ENCODE data around the gene TFG.

The TFG gene

DNA sequence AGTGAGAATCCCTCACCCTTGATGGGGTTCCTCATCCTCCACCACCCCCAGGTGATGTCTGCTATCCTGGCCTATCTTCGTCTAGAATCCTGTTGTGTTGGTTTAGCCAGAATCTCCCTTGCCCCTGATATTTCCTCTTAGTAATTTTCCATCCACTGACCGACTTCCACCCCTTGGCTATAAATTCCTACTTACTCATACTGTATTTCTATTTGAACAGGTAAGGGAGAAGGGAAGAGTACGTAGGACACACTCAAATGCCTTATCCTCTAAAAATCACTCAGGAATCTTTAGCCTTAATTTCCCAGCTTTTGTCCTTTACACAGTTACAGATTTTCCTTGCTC lies 678 bp upstream of the TFG start:
- DNase-seq = no peak

DNA sequence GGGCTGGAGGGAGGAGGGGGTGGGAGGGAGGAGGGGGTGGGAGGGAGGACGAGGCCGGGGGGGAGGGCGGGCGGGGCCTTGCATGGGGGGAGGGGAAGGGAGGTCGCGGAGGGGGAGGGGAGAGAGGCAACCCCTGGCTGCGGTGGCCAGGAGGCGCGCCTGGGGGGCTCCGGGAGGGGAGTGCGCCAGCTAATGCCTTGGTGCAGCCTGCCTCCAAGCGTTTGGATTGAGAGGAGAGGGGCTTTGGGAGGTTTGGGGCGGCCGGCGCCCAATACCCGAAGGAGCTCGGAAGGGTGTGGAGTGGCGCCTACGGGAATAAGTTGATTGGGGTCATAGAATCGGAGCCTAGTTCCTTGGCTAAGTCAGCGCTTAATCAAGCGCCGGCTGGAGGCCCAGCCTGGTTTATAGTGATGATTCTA lies 557 bp downstream of the TFG start:
- peak in 3 of 5 experiments; percentile 21 to 43 (median 25) for DNase-seq

DNA sequence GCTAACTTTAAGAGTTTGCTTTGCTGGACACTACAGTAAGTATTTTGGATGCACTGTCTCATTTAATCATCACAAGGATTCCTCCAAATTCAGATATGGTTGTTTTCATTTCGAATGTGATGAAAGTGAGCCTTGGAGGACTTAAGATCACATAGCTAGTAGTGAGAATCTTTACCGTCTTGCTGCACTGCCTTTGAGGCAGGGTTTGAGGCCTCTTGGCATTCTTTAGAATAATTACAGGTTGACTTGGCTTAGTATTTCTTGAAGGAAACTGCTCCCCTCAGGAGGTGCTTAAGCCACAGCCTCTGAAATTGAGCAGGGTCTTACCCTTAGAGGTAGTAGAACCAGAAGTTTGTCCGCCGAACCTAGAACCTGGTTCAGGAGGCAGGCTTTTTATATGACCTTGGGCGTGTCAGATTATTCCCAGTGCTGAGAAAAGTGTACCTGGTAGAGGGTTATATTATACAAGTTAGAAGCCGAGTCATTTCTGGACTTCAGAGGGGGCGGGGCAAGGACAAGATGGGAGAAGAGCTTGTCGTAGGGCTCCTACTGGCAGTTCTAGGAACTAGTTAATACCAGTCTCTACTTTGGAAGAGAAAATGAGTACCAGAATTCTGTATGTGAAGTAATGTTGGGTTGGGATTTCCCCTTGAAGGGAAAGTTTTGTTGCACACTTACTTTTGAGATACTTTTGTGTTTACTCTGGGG lies 1.1 kb downstream of the TFG start:
- peak in 4 of 5 experiments; percentile 25 to 88 (median 52) for DNase-seq

DNA sequence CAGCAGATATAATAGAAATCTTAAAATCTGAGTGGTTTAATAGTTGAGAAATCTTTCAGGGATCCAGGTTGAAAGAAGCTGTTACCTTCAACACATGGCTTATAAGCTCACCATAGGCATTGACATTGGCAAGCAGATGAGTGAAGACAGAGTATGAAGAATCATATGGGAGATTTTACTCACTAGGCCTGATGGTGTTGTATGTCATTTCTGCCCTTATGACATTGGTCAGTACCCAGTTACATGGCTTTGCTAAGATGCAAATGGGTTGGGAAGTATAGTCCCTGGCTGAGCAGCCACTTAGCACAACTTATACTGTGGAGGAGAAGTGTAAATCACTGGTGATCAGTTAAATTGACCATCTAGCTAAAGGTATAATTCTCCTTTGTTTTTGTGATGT lies 5.9 kb downstream of the TFG start:
- no peak for DNase-seq

DNA sequence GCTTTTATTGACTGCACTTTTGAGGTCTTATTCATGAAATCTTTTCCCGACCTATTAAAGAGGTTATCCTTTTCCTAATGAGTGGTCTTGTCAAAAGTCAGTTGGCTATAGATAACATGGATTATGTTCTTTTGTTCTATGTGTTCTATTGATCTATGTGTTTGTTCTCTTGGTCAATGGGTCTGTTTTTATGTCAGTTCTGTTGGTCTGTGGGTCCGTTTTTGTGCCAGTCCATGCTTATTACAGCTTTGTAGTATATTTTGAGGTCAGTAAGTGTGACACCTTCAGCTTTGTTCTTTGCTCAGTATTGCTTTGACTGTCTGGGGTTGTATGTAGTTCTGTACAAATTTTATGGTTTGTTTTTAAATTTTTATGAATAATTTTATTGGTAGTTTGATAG lies 7.8 kb downstream of the TFG start:
- no peak for DNase-seq

DNA sequence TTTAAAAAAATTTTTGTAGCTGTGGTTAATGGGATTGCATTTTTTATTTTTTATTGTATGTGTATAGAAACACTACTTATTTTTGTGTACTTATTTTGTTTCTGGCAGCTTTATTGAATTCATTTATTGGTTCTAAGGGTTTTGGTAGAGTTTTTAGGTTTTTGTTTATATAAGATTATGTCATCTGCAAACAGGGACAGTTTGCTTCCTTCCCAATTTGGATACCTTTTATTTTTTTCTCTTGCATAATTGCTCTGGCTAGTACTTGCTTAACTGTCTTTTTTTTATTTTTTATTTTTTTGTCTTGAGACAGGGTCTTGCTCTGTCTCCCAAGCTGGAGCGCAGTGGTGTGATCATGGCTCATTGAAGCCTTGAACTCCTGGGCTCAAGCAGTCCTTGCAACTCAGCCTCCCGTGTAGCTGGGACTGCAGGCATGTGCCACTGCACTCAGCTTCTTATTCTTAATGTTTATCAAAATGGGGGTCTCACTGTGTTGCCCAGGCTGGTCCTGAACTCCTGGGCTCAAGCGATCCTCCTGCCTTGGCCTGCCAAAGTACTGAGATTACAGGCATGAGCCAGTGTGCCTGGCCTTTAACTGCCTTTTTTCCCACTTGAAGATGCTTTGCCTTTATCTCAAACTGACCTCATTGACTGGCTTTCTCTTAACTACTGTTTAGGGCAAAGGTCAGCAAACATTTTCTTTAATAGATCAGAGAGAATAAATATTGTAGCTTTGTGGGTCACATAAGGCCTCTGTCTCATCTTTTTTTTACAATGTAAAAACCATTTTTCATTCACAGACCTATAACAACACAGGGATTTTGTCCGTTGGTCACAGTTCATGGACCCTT lies 8.6 kb downstream of the TFG start:
- DNase-seq = no peak

DNA sequence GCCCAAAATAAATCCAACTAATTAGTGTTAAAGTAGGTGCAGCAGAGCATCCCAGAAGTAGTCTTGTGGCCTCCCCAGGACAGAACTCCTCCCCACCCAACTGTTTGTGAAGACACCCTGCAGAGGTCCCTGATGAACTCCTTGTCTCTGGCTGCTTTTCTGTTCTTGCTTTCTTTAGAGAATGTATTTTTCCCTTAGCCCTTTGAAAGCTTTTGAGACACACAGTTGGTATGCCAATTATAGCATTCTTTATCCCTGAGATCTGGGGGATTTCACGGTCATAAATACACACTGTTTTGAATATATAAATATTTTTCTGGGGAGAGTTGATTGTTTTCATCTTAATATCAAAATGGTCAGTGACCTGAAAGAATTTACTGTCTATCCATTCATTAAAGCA lies 9.8 kb downstream of the TFG start:
- no peak for DNase-seq

DNA sequence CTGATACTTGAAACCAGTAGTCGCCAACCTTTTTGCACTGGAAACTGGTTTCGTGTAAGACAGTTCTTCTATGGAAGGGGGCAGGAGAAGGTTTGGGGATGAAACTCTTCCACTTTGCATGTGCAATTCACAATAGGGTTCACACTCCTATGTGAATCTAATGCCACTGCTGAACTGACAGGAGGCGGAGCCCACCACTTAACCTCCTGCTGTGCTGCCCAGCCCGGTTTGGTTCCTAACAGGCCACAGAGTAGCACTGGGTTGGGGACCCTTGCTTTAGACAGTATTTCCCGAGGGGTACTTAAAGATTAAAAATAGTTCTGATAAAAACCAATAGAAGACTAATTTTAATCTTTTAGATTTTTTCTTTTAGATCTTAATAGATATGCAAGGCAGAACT lies 11.1 kb downstream of the TFG start:
- no peak for DNase-seq

DNA sequence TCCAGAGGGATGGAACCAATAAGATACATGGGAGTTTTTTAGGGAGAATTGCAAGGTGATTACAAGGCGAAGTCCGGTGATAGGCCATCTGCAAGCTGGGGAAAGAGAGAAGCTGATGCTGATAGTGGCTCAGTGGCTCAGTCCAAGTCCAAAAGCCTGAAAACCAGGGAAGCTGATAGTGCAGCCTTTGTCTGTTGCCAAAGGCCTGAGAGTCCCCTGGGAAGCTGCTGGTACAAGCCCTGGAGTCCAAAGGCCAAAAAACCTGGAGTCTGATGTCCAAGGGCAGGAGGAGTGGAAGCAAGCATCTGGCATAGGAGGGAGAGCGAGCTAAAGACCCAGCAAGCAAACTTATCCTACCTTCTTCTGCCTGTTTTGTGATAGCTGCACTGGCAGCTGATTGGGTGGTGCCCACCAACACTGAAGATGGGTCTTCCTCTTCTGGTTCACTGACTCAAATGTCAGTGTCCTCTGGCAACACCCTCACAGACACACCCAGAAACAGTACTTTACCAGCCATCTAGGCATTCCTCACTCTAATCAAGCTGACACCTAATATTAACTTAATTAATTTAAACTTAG lies 16.7 kb downstream of the TFG start:
- no peak for DNase-seq

DNA sequence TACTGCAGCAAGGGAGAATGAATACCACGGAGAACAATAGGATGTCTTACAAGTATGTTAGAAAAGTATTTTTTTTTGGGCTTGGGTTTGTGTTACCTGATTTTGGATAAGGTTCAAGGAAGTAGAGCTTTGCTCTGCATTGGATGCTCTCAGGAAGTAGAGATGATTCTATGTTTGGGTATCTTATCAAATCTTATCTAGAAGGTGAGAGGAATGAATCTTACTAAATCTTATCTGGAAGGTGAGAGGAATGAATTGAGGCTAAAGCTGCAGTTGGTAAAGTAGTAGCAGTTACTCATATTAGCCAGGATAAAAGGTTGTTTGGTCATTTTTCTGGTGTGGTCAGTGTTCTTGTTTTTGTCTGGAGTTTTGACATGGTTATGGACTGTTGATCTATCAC lies 17.4 kb downstream of the TFG start:
- DNase-seq = peak in 1 of 5 experiments; percentile 19

DNA sequence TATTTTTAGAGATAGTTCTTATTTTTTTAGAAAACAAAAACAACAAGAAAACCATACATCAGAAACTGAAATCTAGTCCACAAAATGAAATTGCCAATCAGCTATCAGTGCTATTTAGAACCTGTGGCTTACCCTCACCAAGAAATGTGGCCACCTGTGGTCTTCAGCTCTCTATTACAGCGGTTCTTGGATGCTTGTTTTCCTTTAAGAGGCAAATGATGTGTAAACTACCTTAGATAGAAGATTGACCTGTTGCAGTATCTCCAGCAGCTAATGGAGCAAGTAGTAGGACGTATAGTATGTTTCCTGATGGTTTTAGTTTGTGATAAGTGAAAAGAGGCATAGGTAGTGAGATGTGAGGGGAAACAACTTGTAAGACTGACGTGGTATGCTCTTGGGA lies 21.2 kb downstream of the TFG start:
- DNase-seq = peak in 1 of 5 experiments; percentile 18

DNA sequence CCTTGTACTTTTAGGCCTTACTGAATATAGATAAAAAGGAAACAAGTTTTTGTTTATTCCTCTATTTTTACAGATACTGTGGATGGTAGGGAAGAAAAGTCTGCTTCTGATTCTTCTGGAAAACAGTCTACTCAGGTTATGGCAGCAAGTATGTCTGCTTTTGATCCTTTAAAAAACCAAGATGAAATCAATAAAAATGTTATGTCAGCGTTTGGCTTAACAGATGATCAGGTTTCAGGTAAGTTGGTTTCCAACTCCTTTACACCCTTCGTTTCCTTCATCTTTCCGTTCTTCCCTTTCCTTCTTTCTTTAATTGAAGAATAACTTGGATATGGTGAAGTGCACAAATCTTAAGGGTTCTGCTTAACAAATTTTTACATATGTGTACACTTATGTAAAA lies 23.1 kb downstream of the TFG start:
- DNase-seq = no peak

DNA sequence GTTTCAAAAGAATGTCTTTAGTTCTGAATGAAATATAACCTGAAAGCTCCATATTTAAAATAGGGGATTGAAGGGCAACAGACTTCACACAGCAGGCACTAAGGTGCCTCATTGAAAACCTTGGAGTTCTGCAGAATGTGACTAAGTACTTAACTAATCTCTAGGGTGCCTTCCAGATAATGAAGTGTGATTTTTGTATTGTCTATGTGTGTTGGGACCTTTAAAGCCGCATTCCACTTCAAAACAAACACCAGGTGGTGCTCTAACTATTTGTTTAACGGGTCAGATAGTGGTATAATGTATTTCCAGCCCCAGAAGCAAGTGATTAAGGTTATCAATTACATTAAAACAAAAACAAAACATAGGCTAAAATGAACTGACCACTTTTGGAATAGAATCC lies 28.0 kb downstream of the TFG start:
- DNase-seq = peak in 1 of 5 experiments; percentile 23

DNA sequence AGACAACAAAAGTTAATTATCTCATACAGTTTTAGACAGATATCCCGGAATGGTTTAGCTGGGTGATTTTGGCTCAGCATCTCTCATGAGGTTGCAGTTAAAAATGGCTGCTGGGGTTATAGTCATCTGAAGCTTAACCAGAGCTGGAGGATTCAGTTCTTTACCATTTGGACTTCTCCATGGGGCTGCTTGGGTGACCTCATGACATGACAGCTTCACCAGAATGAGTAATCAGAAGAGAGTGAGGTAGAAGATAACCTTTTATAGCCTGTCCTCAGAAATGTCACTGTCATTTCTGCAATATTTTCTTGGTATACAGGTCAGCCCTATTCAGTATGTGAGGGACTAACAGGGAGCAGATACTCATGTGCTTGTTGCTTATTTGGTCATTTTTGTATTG lies 30.9 kb downstream of the TFG start:
- DNase-seq = peak in 1 of 5 experiments; percentile 10

DNA sequence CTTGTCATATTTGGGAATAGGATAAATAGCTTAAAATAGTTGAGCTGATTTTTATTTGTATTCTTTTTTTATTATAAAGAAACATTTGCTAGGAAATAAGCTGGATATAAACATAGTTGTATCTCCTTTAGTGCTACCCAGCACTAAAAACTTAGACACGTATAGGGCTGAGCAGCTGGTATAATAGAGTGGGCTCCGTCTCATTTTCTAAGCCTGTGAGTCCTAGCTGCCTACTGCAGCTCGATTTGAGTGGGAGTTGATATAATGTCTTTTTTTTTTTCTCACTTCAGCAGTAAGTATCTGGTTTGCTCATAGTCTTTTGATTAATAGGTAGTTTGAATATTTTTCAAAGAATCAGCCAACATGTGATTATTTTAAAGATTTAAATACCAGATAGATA lies 34.2 kb downstream of the TFG start:
- no peak for DNase-seq

DNA sequence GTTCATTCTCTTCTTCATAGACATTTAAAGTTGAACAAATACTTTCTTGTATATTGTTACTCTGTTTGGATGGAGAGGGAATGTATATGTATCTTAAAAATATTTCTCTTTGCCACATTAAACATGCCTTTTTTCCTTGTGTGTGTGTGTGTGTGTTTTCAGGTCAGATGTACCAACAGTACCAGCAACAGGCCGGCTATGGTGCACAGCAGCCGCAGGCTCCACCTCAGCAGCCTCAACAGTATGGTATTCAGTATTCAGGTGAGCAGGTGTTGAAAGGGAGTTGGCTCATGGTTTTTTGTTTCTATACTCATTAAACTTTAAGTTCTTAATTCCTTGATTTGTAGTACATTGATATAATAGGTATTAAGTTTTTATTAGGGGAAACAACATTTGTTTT lies 35.4 kb downstream of the TFG start:
- DNase-seq = no peak

DNA sequence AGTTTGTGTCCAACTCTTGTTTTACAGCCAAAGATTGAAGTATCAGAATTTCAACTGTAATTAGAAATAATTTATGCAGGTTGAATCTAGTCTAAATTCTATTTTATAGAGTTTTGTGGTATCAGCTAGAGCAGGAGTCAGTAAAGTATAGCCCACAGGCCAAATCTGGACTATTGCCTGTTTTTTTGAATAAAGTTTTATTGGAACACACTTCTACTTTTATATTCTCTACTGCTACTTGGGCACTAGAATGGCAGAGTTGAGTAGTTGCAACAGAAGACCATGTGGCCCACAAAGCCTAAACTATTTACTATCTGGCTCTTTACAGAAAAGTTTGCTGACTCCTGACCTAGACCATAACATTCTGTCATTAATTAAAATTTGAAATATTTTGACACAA lies 36.3 kb downstream of the TFG start:
- DNase-seq = no peak

DNA sequence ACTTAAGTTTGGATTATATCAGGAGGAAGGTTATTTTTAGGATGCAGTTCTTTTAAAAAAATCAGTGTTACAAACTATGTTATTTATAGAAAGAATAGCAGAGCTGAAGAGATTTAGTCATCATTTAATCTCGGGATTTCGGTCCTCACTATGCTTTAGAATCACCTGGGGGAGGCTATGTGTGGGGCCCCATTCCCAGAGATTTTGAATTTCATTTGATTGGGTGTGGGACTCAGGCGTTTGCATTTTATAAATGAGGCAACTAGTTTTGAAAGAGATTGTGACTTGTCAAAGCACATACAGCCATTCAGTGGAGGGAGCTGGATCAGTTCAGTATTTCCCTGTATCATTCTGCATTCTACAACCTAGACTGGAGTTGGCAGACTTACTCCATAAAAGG lies 36.8 kb downstream of the TFG start:
- no peak for DNase-seq

DNA sequence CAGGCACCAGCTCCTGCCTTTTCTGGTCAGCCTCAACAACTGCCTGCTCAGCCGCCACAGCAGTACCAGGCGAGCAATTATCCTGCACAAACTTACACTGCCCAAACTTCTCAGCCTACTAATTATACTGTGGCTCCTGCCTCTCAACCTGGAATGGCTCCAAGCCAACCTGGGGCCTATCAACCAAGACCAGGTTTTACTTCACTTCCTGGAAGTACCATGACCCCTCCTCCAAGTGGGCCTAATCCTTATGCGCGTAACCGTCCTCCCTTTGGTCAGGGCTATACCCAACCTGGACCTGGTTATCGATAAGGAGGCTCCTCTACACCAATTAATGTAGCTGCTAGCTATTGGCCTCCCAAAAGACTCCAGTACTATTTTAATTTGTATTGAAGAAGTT lies 38.9 kb downstream of the TFG start:
- DNase-seq = no peak

DNA sequence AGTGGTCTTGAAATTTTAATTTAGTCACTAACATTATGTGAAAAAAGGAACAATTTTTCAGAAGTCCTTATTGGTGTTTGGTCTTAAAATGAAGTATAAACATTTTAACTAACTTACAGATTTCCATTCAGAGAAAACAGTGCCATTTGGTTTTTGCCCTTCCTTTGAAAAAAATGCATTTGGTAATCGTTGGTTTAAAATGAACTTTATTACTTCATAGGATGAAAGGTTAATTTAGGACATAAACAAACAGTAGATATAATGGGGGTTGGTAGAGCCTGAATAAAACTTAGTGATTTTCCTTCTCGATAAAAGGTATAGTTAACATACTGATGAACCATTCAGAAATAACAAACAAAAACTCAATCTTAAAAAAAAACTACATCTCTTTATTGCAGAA lies 39.7 kb downstream of the TFG start:
- DNase-seq = no peak

DNA sequence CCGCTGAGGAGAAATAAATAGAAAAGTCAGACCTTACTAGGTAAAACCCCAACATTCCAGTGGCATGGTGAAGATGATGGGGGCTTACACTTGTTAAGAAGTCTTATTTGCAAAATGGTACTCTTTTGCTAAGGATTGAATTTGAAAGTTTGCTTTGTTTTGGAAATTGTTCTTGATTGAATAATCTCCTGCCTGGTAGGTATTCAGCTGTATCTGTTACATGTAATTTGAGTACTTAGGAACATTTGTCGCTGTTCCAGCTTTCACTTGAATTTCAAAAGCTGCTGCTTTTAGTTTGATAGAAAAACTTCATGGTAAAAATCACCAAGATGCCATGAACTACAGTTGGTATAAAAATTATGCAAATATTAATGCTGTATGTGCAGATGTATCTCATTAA lies 44.6 kb downstream of the TFG start:
- DNase-seq = no peak

DNA sequence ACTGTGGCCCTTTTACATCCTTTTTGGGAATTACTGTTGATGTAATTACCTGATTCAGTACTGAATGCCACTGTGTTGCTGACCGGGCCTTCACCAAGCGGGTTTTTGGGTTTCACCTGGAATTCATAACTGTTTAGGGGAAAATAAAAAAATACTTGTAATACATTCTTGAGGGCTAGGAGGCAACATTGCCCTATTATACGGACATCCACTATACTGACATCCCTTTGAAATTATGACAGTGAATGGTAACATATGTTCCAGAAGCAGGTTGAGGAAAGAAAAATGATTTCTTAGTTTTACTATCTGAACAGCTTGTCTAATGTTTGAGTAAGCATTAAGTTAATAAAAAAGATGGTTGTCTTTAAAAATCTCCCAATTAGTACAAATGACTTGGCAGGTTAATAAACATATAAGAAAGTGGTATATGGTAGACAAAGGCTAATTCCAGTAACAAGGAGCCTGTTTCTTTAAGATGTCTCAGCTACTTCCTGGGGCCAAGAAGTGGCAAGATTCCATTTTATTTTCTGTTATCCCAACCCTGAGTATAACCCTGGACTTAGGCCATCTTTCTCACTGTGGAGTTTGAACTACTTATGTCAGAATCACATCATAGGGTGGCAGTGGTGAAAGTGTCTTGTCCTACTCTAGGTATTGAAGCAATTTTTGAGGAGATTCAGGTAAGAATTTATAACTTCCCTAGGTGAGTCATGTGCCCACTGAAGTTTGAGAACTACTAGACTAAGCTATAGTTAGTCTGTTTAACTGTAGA lies 45.5 kb downstream of the TFG start:
- DNase-seq = no peak

DNA sequence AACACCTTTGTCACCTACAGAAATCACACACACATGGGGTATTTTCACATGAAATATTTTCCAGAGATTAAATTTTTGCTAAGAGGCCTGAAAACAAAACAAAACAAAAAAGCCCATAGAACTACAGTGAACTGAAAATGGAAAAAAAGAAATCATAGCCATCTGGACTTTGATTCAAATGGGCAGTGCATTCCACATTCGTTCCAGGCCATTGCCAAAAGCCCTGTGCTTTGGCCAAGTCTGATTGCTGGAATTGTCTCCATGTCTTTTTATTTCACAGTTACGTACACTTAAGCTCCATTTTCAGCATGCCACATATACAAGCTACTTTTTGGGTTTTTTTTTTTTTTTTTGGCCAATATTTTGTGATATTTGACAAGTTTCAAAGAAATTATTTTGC lies 47.1 kb downstream of the TFG start:
- DNase-seq = no peak
